Astrocyte of the cerebellum (primary cell): Measurements from ENCODE around the gene AUP1.

Experiments
- DNase-seq: peaks from one replicate; pipeline ENCODE4 v3.0.0-alpha.2; 2011; ENCODE audit warnings: low read depth
- H3K4me3 ChIP-seq: 2 replicates; pipeline ENCODE4 v1.5.1; 2011; ENCODE audit warnings: mild to moderate bottlenecking, low read depth, low read length, moderate library complexity
- CTCF ChIP-seq: IDR thresholded peaks from 2 replicates; pipeline ENCODE4 v1.5.1; 2012; ENCODE audit warnings: low read length, low read depth, moderate library complexity, mild to moderate bottlenecking; ENCODE audit errors: missing control alignments
- in situ Hi-C: cut with HindIII; loops from 2 replicates; pipeline ENCODE4 v1.10.0; 2017; ENCODE audit warnings: low sequenced_read_pairs

AUP1 gene

GRCh38 chr2:74510272-74510671 is 19.2 kb downstream of the AUP1 start:
- TF ChIP-seq CTCF: no peak
- DNase-seq: no peak
- in situ Hi-C loops: no loop called here
- H3K4me3 ChIP-seq: no peak overlapping the region

GRCh38 chr2:74507926-74508520 is 21.5 kb downstream of the AUP1 start:
- no peak for DNase-seq
- H3K4me3 ChIP-seq: peak overlapping the region; percentile 89
- in situ Hi-C loops: no loop called here
- no peak for TF ChIP-seq CTCF

- DNase-seq: peak; percentile 93
- peak; percentile 27 for TF ChIP-seq CTCF
- H3K4me3 ChIP-seq: peak within 1 kb of the TSS; percentile 89
- in situ Hi-C loops: no loop called here
Measured at GRCh38 chr2:74507145-74507925, 22.2 kb downstream of the AUP1 start, which contains the start of gene PCGF1. PCGF1 (minus strand) TSS chr2:74507695; CDS start chr2:74507668, 27 bp downstream.

- no peak for TF ChIP-seq CTCF
- DNase-seq: no peak
- peak overlapping the region; percentile 14 for H3K4me3 ChIP-seq
- in situ Hi-C loops: no loop called here
Measured at GRCh38 chr2:74505448-74506246, 23.9 kb downstream of the AUP1 start.

- no peak overlapping the region for H3K4me3 ChIP-seq
- TF ChIP-seq CTCF: no peak
- in situ Hi-C loops: no loop called here
- DNase-seq: no peak
Measured at GRCh38 chr2:74504591-74504990, 24.9 kb downstream of the AUP1 start.
